SK-N-SH treated with all-trans-retinoic acid at 6 μM for 48 hours (cell line): Measurements from ENCODE around the gene ADAM19.

Source experiments
- ARNTL ChIP-seq: fragments of 450-650 bp; formaldehyde crosslinking; IDR thresholded peaks from 2 replicates; pipeline ENCODE4 v1.5.0; 2020; ENCODE audit warnings: low read depth, mild to moderate bottlenecking, moderate library complexity, borderline replicate concordance
- ESRRG ChIP-seq: fragments of 250-450 bp; sonication (Bioruptor Pico); IDR thresholded peaks from 2 replicates; pipeline ENCODE4 v1.6.1; 2021; ENCODE audit warnings: mild to moderate bottlenecking
- GLIS3 ChIP-seq: fragments of 250-450 bp; sonication (Bioruptor Pico); IDR thresholded peaks from 2 replicates; pipeline ENCODE4 v1.5.0; 2020; ENCODE audit warnings: mild to moderate bottlenecking, moderate library complexity
- ISL1 ChIP-seq: fragments of 250-450 bp; sonication (Bioruptor Pico); IDR thresholded peaks from 2 replicates; pipeline ENCODE4 v2.1.2; 2022; ENCODE audit warnings: mild to moderate bottlenecking, moderate library complexity
- PATZ1 ChIP-seq: fragments of 250-450 bp; sonication (Bioruptor Pico); IDR thresholded peaks from 2 replicates; pipeline ENCODE4 v1.8.0; 2020; ENCODE audit warnings: mild to moderate bottlenecking, moderate library complexity, borderline replicate concordance
- PPARA ChIP-seq: fragments of 250-450 bp; sonication (Bioruptor Pico); IDR thresholded peaks from 2 replicates; pipeline ENCODE4 v1.5.0; 2020; ENCODE audit warnings: mild to moderate bottlenecking, borderline replicate concordance
- TSHZ2 ChIP-seq: fragments of 250-450 bp; sonication (Bioruptor Pico); IDR thresholded peaks from 2 replicates; pipeline ENCODE4 v1.5.0; 2020; ENCODE audit warnings: mild to moderate bottlenecking, moderate library complexity
- ZC3H10 ChIP-seq: fragments of 250-450 bp; sonication (Bioruptor Pico); IDR thresholded peaks from 2 replicates; pipeline ENCODE4 v1.5.1; 2021; ENCODE audit warnings: mild to moderate bottlenecking, moderate library complexity
- ZFP3 ChIP-seq: fragments of 250-450 bp; sonication (Bioruptor Pico); IDR thresholded peaks from 2 replicates; pipeline ENCODE4 v1.5.0; 2020; ENCODE audit warnings: mild to moderate bottlenecking, moderate library complexity
- ZNF8 ChIP-seq: fragments of 450-650 bp; formaldehyde crosslinking; IDR thresholded peaks from 2 replicates; pipeline ENCODE4 v1.5.0; 2020; ENCODE audit warnings: mild to moderate bottlenecking, moderate library complexity

GRCh38 chr5:157563929-157564716, 11.5 kb downstream of the ADAM19 start:
- no peak for TF ChIP-seq GLIS3 (CRISPR knock-in tag)
- TF ChIP-seq ESRRG (CRISPR knock-in tag), result no peak
- no peak for TF ChIP-seq PATZ1 (CRISPR knock-in tag)
- TF ChIP-seq ZNF8 (CRISPR knock-in tag), result no peak
- TF ChIP-seq ZC3H10 (CRISPR knock-in tag), result no peak
- TF ChIP-seq ZFP3, result no peak
- TF ChIP-seq ISL1 (CRISPR knock-in tag), result no peak
- TF ChIP-seq ARNTL, result no peak
- TF ChIP-seq PPARA, result no peak
- no peak for TF ChIP-seq TSHZ2 (CRISPR knock-in tag)
